ENCODE measurements around the gene PHYH.
"Not testable (repeated sequence)": the region's sequence is repeated elsewhere in the genome, so short reads cannot be mapped to it uniquely, and the experiment has no call there.

The PHYH gene

DNA sequence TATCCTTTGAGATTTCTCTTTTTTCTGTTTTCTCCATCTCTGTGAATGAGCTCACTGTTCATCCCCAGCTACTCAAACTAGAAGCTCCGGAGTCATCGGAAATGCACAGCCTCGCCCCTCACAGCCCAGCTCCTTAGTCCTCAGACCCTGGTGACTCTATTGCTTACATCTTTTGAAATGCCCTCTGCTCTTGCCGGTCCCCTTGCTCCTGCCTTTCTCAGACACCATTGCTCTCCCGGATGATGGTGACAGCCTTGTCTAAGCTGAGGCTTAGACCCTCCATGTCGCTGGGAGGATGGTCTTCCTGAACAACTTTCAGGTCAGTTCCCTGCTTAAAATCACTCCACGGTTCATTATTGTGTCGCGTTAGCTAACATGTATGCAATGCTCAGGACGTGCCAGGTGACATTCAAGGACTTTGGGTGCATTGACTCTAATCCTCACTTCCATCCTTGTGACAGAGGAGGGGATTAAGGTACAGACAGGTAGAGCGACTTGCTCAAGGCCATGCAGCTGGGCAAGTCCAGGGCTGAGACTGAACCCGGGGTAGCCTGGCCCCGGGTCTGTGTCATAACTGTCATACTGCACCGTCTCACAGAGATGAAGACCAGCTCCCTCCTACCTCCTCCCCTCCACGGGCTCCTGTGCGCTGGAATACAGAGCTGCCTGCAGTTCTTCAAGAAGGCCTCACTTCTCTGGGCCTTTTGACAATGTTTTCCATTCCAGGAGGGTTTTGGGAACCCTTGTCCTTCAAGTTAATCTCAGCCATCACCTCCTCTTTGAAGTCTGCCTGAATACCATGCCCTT, 61.4 kb downstream of the PHYH start:
- H3K27me3 ChIP-seq (replicated peaks; ENCODE audit: control insufficient read depth, insufficient read depth, low read length), result peaks cover 8% of the 10 kb centered on the region
- no peak for DNase-seq (ENCODE audit: low read depth)
- no peaks in the 10 kb centered on the region for H3K4me1 ChIP-seq (ENCODE audit: control insufficient read depth, insufficient read depth, low read length)
- H3K9me3 ChIP-seq (ENCODE audit: control insufficient read depth, low read length), result no peaks in the 10 kb centered on the region
- no peaks in the 10 kb centered on the region for H3K36me3 ChIP-seq (ENCODE audit: control insufficient read depth, insufficient read depth, low read length, severe bottlenecking)
- no peak overlapping the region for H3K9ac ChIP-seq (ENCODE audit: low read length)
- H3K4me3 ChIP-seq (ENCODE audit: low read length), result no peak overlapping the region

DNA sequence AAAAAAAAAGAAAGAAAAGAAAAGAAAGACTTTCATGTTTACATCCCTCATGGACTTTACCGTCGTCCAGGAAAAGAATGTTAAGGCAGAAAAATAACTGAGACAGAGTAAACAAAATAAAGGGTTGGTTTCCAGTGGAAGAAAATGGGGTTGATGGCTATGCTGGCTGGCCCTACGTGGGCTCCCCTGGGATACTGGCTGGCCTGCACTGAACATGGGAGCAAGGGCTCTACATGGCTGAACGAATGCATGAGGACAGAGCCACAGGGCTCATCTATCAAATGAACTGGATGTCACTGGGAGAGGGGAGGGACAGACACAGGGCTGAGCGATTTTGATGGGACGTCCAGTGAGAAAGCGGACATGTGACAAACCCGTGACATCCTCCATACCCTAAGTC, 63.2 kb downstream of the PHYH start:
- Histone ChIP-seq H3K36me3 (ENCODE audit: control insufficient read depth, insufficient read depth, low read length, severe bottlenecking) (no peaks in the 10 kb centered on the region), H3K27me3 (replicated peaks; ENCODE audit: control insufficient read depth, insufficient read depth, low read length) (peaks cover 17% of the 10 kb centered on the region), H3K9me3 (ENCODE audit: control insufficient read depth, low read length) (no peaks in the 10 kb centered on the region), H3K4me3 (ENCODE audit: low read length) (no peak overlapping the region), H3K9ac (ENCODE audit: low read length) (no peak overlapping the region), H3K4me1 (ENCODE audit: control insufficient read depth, insufficient read depth, low read length) (no peaks in the 10 kb centered on the region)
- DNase-seq (ENCODE audit: low read depth), result no peak

DNA sequence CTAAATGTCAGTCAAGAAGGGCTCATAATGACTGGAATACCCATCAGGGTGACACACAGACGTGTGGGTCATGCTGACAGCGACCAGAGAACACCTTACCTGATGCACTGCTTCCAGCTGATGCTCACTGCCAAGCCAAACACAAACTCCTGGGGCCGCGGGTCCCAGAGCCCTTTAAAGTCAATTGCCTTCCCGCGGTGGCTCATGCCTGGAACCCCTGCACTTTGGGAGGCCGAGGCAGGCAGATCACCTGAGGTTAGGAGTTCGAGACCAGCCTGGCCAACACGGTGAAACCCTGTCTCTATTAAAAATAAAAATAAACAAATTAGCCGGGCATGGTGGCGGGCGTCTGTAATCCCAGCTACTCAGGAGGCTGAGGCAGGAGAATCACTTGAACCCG, 65.1 kb downstream of the PHYH start:
- H3K9me3 ChIP-seq (ENCODE audit: control insufficient read depth, low read length); H3K9ac ChIP-seq (ENCODE audit: low read length); DNase-seq (ENCODE audit: low read depth); H3K4me1 ChIP-seq (ENCODE audit: control insufficient read depth, insufficient read depth, low read length); H3K4me3 ChIP-seq (ENCODE audit: low read length); H3K36me3 ChIP-seq (ENCODE audit: control insufficient read depth, insufficient read depth, low read length, severe bottlenecking): not testable (repeated sequence)
- H3K27me3 ChIP-seq (replicated peaks; ENCODE audit: control insufficient read depth, insufficient read depth, low read length), result peaks cover 28% of the 10 kb centered on the region

DNA sequence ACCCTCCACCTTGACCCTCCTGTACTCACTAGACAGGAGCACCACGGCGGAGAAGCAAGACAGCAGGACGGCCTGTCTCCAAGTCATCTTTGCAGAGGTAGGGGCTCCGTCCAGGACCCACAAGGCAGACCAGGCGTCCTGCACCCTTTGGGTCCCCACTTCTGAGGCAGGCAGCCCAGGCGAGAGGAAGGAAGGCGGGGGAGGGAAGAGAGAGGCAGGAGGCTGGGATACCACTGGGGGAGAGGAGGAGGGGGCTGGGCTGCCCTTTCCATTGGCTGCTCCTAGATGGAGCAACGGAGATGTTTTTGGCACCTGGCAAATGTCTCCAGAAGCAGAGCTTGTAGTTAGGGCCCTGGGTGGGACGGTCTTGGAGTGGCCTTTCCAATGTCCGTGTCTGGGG, 65.7 kb downstream of the PHYH start, which contains the start of gene UCMA:
Gene UCMA (minus strand): TSS at position 203 of the 400 bp plus-strand sequence. CDS start 116 bp downstream, at position 87.
- Histone ChIP-seq H3K27me3 (replicated peaks; ENCODE audit: control insufficient read depth, insufficient read depth, low read length) (peaks cover 30% of the 10 kb centered on the region), H3K9ac (ENCODE audit: low read length) (no peak within 1 kb of the TSS), H3K4me1 (ENCODE audit: control insufficient read depth, insufficient read depth, low read length) (no peaks in the 10 kb centered on the region), H3K9me3 (ENCODE audit: control insufficient read depth, low read length) (no peaks in the 10 kb centered on the region), H3K4me3 (ENCODE audit: low read length) (no peak within 1 kb of the TSS), H3K36me3 (ENCODE audit: control insufficient read depth, insufficient read depth, low read length, severe bottlenecking) (no peaks in the 10 kb centered on the region)
- no peak for DNase-seq (ENCODE audit: low read depth)

DNA sequence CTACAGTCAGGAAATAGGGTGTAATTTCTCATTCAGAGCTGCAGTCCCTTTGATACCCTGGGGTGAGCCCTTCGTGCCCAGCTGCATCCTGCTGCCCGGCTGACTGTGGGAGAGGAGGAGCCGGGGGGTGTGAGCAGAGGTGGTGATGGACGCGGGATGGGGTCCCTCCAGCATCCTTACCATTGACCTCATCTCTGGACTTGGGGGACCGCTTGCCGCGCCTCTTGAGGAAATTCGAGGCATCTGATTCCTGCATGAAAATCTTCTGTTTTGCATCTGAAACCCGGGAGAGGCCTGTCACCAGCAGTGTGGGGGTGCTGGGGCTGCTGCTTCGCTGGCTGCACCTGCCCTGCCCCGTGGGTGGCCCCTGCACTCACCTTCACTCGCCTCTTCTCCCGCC, 66.5 kb downstream of the PHYH start:
- no peak for DNase-seq (ENCODE audit: low read depth)
- H3K36me3 ChIP-seq (ENCODE audit: control insufficient read depth, insufficient read depth, low read length, severe bottlenecking), result no peaks in the 10 kb centered on the region
- no peak overlapping the region for H3K4me3 ChIP-seq (ENCODE audit: low read length)
- H3K9me3 ChIP-seq (ENCODE audit: control insufficient read depth, low read length), result no peaks in the 10 kb centered on the region
- H3K27me3 ChIP-seq (replicated peaks; ENCODE audit: control insufficient read depth, insufficient read depth, low read length), result peaks cover 30% of the 10 kb centered on the region
- H3K9ac ChIP-seq (ENCODE audit: low read length), result no peak overlapping the region
- H3K4me1 ChIP-seq (ENCODE audit: control insufficient read depth, insufficient read depth, low read length), result no peaks in the 10 kb centered on the region

DNA sequence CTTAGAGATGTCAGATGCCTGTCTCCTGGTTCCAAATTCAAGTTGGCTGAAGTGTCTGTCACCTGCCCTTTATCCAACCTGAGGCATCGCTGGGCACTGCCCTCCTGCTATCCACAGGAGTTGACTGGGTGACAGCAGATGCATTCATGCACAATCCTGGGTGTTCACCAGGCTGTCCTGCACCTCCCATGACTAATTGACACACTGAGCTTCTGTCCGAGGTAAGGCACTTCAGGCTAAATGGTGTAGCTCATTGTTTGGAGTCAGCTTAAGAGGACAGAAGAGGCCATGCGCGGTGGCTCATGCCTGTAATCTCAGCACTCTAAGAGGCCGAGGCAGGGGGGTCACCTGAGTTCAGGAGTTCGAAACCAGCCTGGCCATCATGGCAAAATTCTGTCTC, 68.1 kb downstream of the PHYH start:
- Histone ChIP-seq H3K27me3 (replicated peaks; ENCODE audit: control insufficient read depth, insufficient read depth, low read length) (peaks cover 30% of the 10 kb centered on the region), H3K9me3 (ENCODE audit: control insufficient read depth, low read length) (no peaks in the 10 kb centered on the region), H3K9ac (ENCODE audit: low read length) (no peak overlapping the region), H3K4me3 (ENCODE audit: low read length) (no peak overlapping the region), H3K4me1 (ENCODE audit: control insufficient read depth, insufficient read depth, low read length) (no peaks in the 10 kb centered on the region), H3K36me3 (ENCODE audit: control insufficient read depth, insufficient read depth, low read length, severe bottlenecking) (no peaks in the 10 kb centered on the region)
- DNase-seq (ENCODE audit: low read depth), result no peak

DNA sequence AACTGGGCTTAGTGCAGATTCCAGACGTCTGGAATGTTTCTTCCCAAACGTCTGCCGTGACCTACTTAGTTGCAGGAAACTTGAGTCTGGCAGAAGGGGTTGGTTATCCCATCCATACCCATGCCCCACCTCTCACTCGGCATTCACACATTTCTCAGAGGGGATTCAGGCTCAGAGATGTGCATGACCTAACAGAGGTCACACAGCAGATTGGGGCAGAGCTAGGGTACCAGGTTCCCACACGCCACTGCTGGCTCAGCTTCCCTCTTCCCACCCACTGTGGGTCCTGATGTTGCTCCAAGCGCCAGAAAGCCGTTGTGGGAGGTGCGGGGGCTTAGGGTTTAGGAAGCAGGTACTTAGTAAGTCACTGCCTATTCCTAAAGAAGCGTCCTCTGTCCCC, 68.7 kb downstream of the PHYH start:
- Histone ChIP-seq H3K9ac (ENCODE audit: low read length) (no peak overlapping the region), H3K4me1 (ENCODE audit: control insufficient read depth, insufficient read depth, low read length) (no peaks in the 10 kb centered on the region), H3K4me3 (ENCODE audit: low read length) (no peak overlapping the region), H3K36me3 (ENCODE audit: control insufficient read depth, insufficient read depth, low read length, severe bottlenecking) (no peaks in the 10 kb centered on the region), H3K9me3 (ENCODE audit: control insufficient read depth, low read length) (no peaks in the 10 kb centered on the region), H3K27me3 (replicated peaks; ENCODE audit: control insufficient read depth, insufficient read depth, low read length) (peaks cover 30% of the 10 kb centered on the region)
- no peak for DNase-seq (ENCODE audit: low read depth)
